Left renal pelvis (tissue), 4 donors: ENCODE measurements around the gene CHST15. TPM values are rescaled to one million over a fixed set of nuclear protein-coding genes. Genes with fewer than 3 reads are reported as not detected.
"Not testable (repeated sequence)": the region's sequence is repeated elsewhere in the genome, so short reads cannot be mapped to it uniquely, and the experiment has no call there.

Experiments used
- DNase-seq, 4 donors: peaks; one replicate each; pipeline ENCODE4 v3.0.0-alpha.2; 2013; ENCODE audit warnings: low read depth in 4 of 4, low spot score in 3 of 4
- polyA plus RNA-seq, 4 donors: library from polyadenylated mRNA; unstranded; fragments of 120-200 nt; gene quantifications; one replicate each; pipeline ENCODE4 v1.2.1, GENCODE V29; 2013; ENCODE audit not compliant: insufficient read length in 4 of 4

The CHST15 gene
- polyA plus RNA-seq, 4 donors, result 16.6 to 38.5 (median 20.0) TPM

GRCh38 chr10:124101351-124101750 lies 8.0 kb upstream of the CHST15 start:
- no peak for DNase-seq

GRCh38 chr10:124100651-124101050 lies 7.3 kb upstream of the CHST15 start:
- not testable (repeated sequence) for DNase-seq

DNA sequence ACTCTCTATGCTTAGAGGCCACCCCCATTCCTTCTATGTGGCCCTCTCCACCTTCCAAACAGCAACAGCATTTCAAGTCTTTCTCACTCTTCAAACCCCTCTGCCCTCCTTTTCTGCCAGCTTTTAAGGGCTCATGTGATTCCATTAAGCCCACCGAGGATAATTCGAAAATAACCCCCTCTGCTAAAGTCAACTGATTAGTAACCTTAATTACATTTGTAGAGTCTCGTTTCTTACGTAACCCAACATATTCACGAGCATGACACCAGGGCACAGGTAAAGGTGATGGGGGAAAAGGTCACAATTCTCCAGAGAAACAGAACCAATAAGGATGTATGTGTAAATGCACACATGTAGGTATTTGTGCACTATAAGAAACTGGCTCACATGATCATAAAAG lies 6.7 kb upstream of the CHST15 start:
- no peak for DNase-seq

DNA sequence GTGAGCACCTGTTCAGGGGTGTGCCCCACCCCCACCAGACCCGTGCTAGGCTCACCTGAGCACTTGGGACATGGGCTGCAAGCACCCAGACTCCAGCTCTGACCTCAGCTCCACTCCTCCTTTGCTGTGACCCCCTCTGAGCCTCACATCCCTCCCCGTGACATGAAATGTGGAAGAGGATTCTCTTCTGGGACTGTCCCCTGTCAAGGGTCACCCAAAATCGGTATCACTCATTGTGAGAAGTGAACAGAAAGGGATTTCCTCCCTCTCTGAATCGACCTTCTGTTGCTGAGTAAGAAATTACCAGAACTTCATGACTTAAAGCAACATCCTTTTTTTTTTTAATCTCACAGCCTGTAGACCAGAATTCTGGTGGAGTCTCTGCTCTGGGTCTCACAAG lies 6.2 kb upstream of the CHST15 start:
- DNase-seq, result no peak

DNA sequence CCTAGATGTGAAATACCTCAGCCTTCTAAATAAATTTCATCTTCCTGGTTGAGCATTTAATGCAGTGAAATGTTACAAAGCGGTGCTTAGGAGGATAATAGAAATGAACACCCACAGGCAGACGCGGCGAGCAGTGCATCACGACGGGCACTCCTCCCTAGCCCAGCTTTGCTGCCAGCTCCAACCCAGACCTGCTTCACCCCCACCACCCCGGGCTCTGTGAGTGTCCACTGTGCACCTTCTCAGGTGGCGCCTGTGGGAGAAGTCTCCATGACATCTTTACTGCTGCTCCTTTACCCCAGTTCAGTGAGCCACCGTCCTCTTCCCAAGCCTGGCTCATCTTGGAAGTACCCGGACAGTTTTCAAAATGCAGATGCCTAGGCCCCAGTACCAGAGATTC lies 5.2 kb upstream of the CHST15 start:
- no peak for DNase-seq

DNA sequence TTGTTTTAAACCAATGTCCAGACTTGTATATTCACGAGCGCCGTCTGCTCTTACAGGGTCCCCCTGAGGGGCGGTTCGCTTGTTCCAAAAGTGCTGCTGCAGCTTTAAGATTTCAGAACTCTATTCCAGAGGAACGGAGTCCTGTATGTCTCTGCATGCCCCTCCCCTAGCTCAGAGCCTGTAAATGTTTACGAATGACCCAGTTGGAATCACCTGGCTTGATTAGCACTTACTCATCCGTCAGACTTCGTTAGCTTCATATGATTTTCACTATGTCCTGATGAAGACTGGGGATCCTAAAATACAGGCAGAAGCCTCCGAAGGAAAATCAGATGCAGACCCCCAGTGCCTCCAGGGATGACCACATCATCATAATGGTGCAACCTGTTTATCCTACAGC lies 4.5 kb upstream of the CHST15 start:
- DNase-seq, result no peak

DNA sequence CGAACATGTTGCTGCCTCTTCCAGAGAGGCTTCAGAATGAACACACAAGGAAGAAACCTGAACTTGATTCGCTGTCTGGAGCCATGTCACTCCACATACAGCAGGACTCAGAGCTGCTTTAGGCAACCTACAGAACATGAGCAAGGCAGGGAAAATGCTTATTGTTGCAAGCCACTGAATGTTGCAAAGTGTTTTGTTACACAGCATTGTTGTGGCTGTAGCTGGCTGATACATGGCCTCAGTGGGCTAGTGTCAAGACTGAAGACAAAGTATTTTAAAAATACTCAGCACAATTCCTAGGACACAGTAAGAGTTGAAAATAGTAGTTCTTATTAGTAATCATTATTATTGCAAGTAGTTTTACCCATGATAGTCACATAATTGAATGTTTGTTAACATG lies 3.1 kb upstream of the CHST15 start:
- DNase-seq, result no peak

GRCh38 chr10:124095801-124096200 lies 2.4 kb upstream of the CHST15 start:
- not testable (repeated sequence) for DNase-seq

DNA sequence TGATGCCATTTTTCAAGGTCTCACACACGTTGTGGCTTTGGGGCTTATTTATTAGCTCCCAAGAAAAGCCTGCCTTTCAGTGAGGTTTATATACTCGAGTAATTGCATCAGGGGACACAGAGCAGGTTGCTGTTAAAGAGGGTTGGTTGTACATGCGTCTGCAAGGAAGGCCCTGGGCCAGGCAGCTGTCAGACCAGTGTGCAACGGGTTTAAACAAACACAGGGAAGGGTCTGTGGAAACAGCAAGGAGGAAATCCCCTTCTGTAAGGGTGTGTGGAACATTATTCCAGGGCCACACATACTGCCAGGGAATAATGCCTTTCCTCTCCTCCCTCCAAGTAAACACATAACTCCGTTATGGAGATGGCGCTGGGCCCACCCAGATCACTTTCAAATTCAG lies 1.7 kb upstream of the CHST15 start:
- DNase-seq, result no peak

DNA sequence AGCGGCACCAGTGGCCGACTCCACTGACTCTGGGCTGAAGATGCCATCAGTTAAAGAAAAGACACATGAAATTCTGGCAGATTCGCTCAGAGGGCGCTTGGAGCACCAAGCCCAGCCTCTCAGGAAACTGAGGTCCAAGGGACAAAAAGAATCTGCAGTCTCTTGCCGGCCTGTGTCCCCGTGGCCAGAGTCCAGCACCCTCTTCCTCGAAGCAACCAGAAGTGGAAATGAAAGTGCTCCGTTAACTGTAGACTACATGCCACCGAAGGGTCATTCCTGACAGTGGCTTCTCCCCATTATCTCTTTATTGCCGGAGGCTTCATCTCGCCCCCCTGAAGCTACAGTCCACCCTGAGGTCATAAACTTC lies 1.0 kb upstream of the CHST15 start:
- no peak for DNase-seq

DNA sequence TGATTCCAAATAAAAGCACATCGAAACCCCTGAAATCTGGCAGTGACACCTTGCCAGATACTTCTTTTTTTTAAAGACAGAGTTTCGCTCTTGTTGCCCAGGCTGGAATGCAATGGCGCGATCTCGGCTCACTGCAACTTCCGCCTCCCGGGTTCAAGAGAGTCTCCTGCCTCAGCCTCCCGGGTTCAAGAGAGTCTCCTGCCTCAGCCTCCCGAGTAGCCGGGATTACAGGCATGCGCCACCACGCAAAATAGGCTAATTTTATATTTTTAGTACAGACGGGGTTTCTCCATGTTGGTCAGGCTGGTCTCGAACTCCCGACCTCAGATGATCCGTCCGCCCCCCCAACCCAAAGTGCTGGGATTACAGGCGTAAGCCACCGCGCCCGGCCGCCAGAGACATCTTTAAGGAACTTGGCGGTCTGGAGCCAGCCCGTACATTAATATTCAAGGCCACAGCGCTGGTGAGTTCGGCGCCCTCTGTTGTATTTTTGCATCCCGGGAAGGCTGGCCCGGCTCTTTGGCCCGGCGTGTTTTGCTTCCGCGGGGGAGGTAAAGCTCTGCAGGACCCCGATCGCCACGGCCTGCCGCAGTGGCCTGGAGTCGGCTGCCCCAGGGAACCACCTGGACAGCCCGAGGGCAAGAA lies 498 bp upstream of the CHST15 start:
- DNase-seq, result not testable (repeated sequence)

GRCh38 chr10:124092250-124092859 lies 1.0 kb downstream of the CHST15 start:
- no peak for DNase-seq

GRCh38 chr10:124091646-124092249 lies 1.6 kb downstream of the CHST15 start:
- no peak for DNase-seq

- no peak for DNase-seq
These were observed 2.7 kb downstream of the CHST15 start for GRCh38 chr10:124090601-124091209.

DNA sequence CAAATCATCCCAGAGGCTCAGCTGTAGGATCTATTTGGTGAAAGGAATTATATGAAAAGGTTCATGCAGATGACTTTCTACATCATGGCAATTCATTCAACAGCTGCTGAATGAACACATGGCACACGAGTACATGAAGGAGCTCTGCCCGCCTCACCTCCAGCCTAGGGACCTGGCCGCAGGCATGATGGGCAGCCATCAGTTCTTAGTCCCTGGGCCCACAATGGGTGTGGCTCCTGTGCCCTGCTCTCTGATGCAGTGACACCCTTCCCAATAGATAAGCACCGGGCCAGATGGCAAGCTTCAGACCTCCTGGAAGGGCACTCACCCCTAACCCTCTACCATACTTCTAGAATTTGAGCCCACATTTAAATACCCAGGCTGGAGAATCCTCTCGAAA lies 3.5 kb downstream of the CHST15 start:
- DNase-seq, result no peak

GRCh38 chr10:124088915-124089314 lies 4.5 kb downstream of the CHST15 start:
- no peak for DNase-seq

- DNase-seq, result no peak
These were observed 5.4 kb downstream of the CHST15 start for GRCh38 chr10:124087672-124088634.

DNA sequence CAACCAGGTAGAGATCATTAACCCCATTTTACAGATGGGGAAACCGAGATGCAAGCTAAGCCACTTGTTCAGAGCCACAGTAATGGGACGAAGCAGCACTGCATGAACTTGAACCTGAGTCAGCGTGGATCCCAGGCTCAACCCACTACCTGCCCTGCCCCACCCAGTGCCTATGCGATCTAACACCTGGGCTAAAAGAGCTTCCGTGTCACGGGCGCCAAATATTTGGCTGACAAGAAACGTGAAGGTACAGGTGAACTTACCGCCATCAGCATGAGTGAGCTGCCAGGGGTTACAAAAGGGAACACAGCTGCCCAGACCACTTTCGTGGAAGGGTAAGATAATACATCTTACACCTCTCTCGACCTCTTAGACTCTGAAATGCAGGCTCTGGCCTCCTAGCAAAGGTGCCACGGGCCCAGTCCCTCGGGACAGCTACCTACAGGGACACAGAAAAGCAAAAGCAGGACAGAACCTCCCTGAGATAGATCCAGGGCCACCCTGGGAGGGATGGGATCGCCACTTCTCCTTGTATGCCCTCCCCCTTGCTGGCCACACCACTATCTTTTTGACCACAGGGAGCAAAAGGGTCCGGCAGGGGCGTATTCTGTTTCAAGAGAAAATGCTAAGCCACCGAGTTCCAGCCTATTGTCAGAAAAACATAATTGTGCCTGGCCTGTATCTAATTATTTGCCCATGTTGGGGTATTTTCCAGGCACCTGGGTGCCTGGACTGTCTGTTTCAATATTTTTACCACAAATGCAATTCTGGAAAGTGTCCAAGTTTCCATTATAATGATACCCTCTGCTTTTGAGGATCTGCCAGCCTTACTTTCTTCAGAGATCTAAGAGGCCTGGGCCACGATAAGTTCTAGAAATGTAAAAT lies 6.4 kb downstream of the CHST15 start:
- no peak for DNase-seq

- DNase-seq, result no peak
These were observed 7.2 kb downstream of the CHST15 start for GRCh38 chr10:124086097-124086710.
